Measurements from ENCODE around the gene GNA15.

Gene GNA15

GRCh38 chr19:3208317-3209207 lies 72.7 kb downstream of the GNA15 start:
- Histone ChIP-seq H3K36me3 (peaks cover 61% of the 10 kb centered on the region), H3K27ac (no peak overlapping the region), H3K9me3 (no peaks in the 10 kb centered on the region), H3K4me1 (ENCODE audit: control insufficient read depth in 1 of 2, insufficient read depth in 1 of 2, low read depth in 1 of 2, low read length in 1 of 2) (peaks cover 8 to 10% of the 10 kb centered on the region in 2 experiments), H3K4me3 (ENCODE audit: low read depth in 1 of 2, low read length in 1 of 2) (no peak overlapping the region), H3K27me3 (no peaks in the 10 kb centered on the region)
- TF ChIP-seq, protein P1, sequence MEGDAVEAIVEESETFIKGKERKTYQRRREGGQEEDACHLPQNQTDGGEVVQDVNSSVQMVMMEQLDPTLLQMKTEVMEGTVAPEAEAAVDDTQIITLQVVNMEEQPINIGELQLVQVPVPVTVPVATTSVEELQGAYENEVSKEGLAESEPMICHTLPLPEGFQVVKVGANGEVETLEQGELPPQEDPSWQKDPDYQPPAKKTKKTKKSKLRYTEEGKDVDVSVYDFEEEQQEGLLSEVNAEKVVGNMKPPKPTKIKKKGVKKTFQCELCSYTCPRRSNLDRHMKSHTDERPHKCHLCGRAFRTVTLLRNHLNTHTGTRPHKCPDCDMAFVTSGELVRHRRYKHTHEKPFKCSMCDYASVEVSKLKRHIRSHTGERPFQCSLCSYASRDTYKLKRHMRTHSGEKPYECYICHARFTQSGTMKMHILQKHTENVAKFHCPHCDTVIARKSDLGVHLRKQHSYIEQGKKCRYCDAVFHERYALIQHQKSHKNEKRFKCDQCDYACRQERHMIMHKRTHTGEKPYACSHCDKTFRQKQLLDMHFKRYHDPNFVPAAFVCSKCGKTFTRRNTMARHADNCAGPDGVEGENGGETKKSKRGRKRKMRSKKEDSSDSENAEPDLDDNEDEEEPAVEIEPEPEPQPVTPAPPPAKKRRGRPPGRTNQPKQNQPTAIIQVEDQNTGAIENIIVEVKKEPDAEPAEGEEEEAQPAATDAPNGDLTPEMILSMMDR (IDR thresholded peaks at IDR 0.05) = no peak

DNA sequence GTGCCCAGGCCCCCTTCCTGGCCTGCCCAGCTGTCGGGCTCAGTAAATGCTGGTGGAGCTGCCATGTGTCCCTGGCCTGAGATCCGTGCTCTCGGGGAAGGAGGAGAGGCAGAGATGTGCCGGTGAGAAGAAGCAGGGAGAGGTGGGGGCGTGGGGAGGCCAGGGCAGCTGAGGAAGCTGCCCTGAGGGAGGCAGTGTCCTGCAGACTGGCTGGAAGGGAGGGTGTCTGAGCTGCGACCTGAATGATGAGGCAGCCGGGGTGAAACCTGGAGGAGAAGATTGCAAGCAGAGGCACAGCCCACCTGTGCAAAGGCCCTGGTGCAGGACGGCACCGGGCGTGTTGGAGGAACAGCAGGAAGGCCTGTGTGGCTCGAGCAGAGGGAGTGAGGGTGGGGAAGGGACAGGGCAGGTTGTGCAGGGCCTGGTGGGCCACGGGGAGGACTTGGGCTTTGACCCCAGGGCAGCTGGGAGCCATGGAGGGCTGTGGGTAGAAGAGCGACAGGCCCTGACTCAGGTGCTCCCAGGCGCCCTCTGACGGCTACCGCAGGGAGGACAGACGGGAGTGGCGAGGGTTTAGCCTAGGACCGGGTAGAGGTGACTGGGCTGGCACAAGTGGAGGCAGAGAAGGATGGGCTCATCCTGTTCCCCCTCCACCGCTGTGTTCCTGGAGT lies 74.6 kb downstream of the GNA15 start:
- TF ChIP-seq, protein P1 (IDR thresholded peaks at IDR 0.05) = peak; percentile 89
- H3K27ac ChIP-seq = peak overlapping the region; percentile 41
- peaks cover 8 to 10% of the 10 kb centered on the region in 2 experiments for H3K4me1 ChIP-seq (ENCODE audit: control insufficient read depth in 1 of 2, insufficient read depth in 1 of 2, low read depth in 1 of 2, low read length in 1 of 2)
- peaks cover 45% of the 10 kb centered on the region for H3K36me3 ChIP-seq
- H3K4me3 ChIP-seq (ENCODE audit: low read depth in 1 of 2, low read length in 1 of 2) = no peak overlapping the region
- no peaks in the 10 kb centered on the region for H3K27me3 ChIP-seq
- no peaks in the 10 kb centered on the region for H3K9me3 ChIP-seq

DNA sequence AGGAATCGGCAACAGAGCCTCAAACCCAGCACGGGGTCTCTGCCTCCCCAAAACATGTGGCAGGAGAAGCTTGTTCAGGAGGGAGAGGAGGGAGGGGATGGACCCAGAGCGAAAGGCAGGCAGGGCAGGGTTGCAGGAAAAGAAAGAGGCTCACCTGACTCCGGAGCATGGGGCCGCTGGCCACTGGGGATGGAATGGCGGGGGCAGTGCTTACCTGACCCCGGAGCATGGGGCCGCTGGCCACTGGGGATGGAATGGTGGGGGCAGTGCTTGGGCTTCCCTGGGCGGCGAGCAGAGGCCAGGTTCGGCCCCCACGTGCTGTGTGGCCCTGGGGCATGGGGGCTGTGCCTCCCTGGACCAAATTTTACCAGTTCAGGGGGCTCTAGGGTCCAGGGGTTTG lies 75.4 kb downstream of the GNA15 start:
- TF ChIP-seq, protein P1 (IDR thresholded peaks at IDR 0.05) = no peak
- no peak overlapping the region for H3K27ac ChIP-seq
- no peaks in the 10 kb centered on the region for H3K27me3 ChIP-seq
- H3K36me3 ChIP-seq = peaks cover 38% of the 10 kb centered on the region
- no peak overlapping the region for H3K4me3 ChIP-seq (ENCODE audit: low read depth in 1 of 2, low read length in 1 of 2)
- H3K9me3 ChIP-seq = no peaks in the 10 kb centered on the region
- peaks cover 8 to 10% of the 10 kb centered on the region in 2 experiments for H3K4me1 ChIP-seq (ENCODE audit: control insufficient read depth in 1 of 2, insufficient read depth in 1 of 2, low read depth in 1 of 2, low read length in 1 of 2)

- Histone ChIP-seq H3K36me3 (peaks cover 18% of the 10 kb centered on the region), H3K4me1 (ENCODE audit: control insufficient read depth in 1 of 2, insufficient read depth in 1 of 2, low read depth in 1 of 2, low read length in 1 of 2) (peaks cover 8 to 10% of the 10 kb centered on the region in 2 experiments), H3K27me3 (no peaks in the 10 kb centered on the region), H3K4me3 (ENCODE audit: low read depth in 1 of 2, low read length in 1 of 2) (no peak overlapping the region), H3K27ac (no peak overlapping the region), H3K9me3 (no peaks in the 10 kb centered on the region)
- TF ChIP-seq, protein P1 (IDR thresholded peaks at IDR 0.05) = no peak
Observed at GRCh38 chr19:3213159-3213558, 77.3 kb downstream of the GNA15 start.
